H1 (cell line): Measurements from ENCODE around the gene HIVEP2. TPM values are rescaled to one million over a fixed set of nuclear protein-coding genes. Genes with fewer than 3 reads are reported as not detected.

Experiments used
- CTCF ChIA-PET: fragments of 300-600 bp; sonication (Branson Sonifier 250); formaldehyde crosslinking; loops from one replicate; lab custom pipeline; 2021; ENCODE audit not compliant: partially characterized antibody; lab: Charles Lee
- POLR2A ChIA-PET: fragments of 300-600 bp; sonication (Branson Sonifier 250); formaldehyde crosslinking; loops from one replicate; lab custom pipeline; 2021; ENCODE audit warnings: inconsistent platforms; ENCODE audit not compliant: partially characterized antibody; lab: Charles Lee
- DNase-seq, 2 experiments: peaks; one replicate each; pipeline versions ENCODE4 v3.0.0 to v3.0.0-alpha.2; 2010 to 2022; ENCODE audit warnings: low spot score in 2 of 2, low read depth in 1 of 2, mixed read lengths in 1 of 2
- FAIRE-seq: peaks from 2 replicates; lab custom pipeline; 2011; peaks lifted over from hg19 to GRCh38; lab: Jason Lieb, UNC
- H2AFZ ChIP-seq: 2 replicates; pipeline ENCODE4 v1.8.1; 2012; ENCODE audit warnings: low read length, inconsistent platforms
- H2AK5ac ChIP-seq: 2 replicates; pipeline ENCODE4 v1.6.1; 2013; ENCODE audit warnings: low read depth, low read length
- H2BK120ac ChIP-seq: replicated peaks from 2 replicates; pipeline ENCODE3; 2013; ENCODE audit warnings: low read depth, low read length, inconsistent platforms
- H2BK12ac ChIP-seq: 2 replicates; pipeline ENCODE4 v1.6.1; 2013; ENCODE audit warnings: low read depth, low read length
- H2BK15ac ChIP-seq: 2 replicates; pipeline ENCODE4 v1.6.1; 2013; ENCODE audit warnings: low read length
- H2BK20ac ChIP-seq: 2 replicates; pipeline ENCODE4 v1.6.1; 2013; ENCODE audit warnings: low read length
- H2BK5ac ChIP-seq: 2 replicates; pipeline ENCODE4 v1.6.1; 2013; ENCODE audit warnings: low read depth, low read length
- H3K14ac ChIP-seq: 2 replicates; pipeline ENCODE4 v1.6.1; 2013; ENCODE audit warnings: inconsistent platforms; ENCODE audit not compliant: insufficient read length
- H3K18ac ChIP-seq: 2 replicates; pipeline ENCODE4 v1.6.1; 2013; ENCODE audit warnings: low read length; ENCODE audit errors: extremely low read depth
- H3K23ac ChIP-seq: 2 replicates; pipeline ENCODE4 v1.6.1; 2013; ENCODE audit warnings: inconsistent platforms; ENCODE audit not compliant: insufficient read length
- H3K23me2 ChIP-seq: 2 replicates; pipeline ENCODE4 v1.6.1; 2013; ENCODE audit warnings: low read depth, low read length
- H3K27ac ChIP-seq: 2 replicates; pipeline ENCODE4 v1.6.1; 2011; ENCODE audit warnings: low read depth, low read length, inconsistent platforms
- H3K27me3 ChIP-seq, 4 experiments: replicated peaks in 1 of 4; 1 replicate in 1 of 4; 2 replicates in 3 of 4; pipeline versions ENCODE4 v1.6.1 to v1.8.1; 2011 to 2013; ENCODE audit warnings: low read length in 3 of 4, mild to moderate bottlenecking in 3 of 4, inconsistent platforms in 2 of 4, mixed read lengths in 2 of 4, moderate library complexity in 1 of 4; ENCODE audit not compliant: control insufficient read depth in 3 of 4, insufficient read depth in 3 of 4; ENCODE audit errors: extremely low read depth in 1 of 4
- H3K36me3 ChIP-seq, 4 experiments: 2 replicates each; pipeline versions ENCODE4 v1.6.1 to v1.8.1; 2011 to 2013; ENCODE audit warnings: mild to moderate bottlenecking in 4 of 4, low read length in 3 of 4, moderate library complexity in 2 of 4, control low read depth in 1 of 4, inconsistent platforms in 1 of 4; ENCODE audit not compliant: insufficient read depth in 4 of 4, control insufficient read depth in 2 of 4
- H3K4ac ChIP-seq: replicated peaks from 2 replicates; pipeline ENCODE3; 2013; ENCODE audit warnings: low read length, low read depth, mixed read lengths, inconsistent platforms; ENCODE audit not compliant: insufficient read length
- H3K4me1 ChIP-seq, 4 experiments: replicated peaks in 1 of 4; 1 replicate in 1 of 4; 2 replicates in 3 of 4; pipeline versions ENCODE4 v1.6.1 to v1.8.1; 2011 to 2013; ENCODE audit warnings: low read length in 3 of 4, inconsistent platforms in 2 of 4, mixed read lengths in 1 of 4; ENCODE audit not compliant: insufficient read depth in 4 of 4, control insufficient read depth in 3 of 4
- H3K4me2 ChIP-seq, 2 experiments: 2 replicates each; pipeline versions ENCODE4 v1.6.1 to v1.8.1; 2011 to 2013; ENCODE audit warnings: low read depth in 2 of 2, low read length in 2 of 2, control low read depth in 1 of 2, inconsistent platforms in 1 of 2, mild to moderate bottlenecking in 1 of 2; ENCODE audit not compliant: insufficient read depth in 1 of 2
- H3K4me3 ChIP-seq, 4 experiments: fragments of 200-600, 300-600 bp in 1 of 4; sonication (generic), shearing (Covaris generic), sonication (Bioruptor Twin) in 1 of 4; 2 replicates each; pipeline versions ENCODE4 v1.5.1 to v1.8.1; 2011 to 2016; ENCODE audit warnings: low read length in 4 of 4, low read depth in 3 of 4, control low read depth in 2 of 4, inconsistent platforms in 2 of 4, mild to moderate bottlenecking in 2 of 4, mixed read lengths in 1 of 4, moderate library complexity in 1 of 4; ENCODE audit not compliant: insufficient read depth in 2 of 4; ENCODE audit errors: extremely low read depth in 1 of 4
- H3K56ac ChIP-seq: replicated peaks from 2 replicates; pipeline ENCODE3; 2013; ENCODE audit warnings: low read depth, mild to moderate bottlenecking, mixed read lengths, low read length, inconsistent platforms; ENCODE audit not compliant: insufficient read length
- H3K79me1 ChIP-seq: 2 replicates; pipeline ENCODE4 v1.6.1; 2013; ENCODE audit warnings: low read depth, low read length, control low read depth
- H3K79me2 ChIP-seq, 2 experiments: 2 replicates each; pipeline versions ENCODE4 v1.6.1 to v1.8.1; 2012 to 2013; ENCODE audit warnings: low read length in 2 of 2, mild to moderate bottlenecking in 2 of 2, inconsistent platforms in 1 of 2; ENCODE audit not compliant: insufficient read depth in 2 of 2, control insufficient read depth in 1 of 2
- H3K9ac ChIP-seq, 4 experiments: replicated peaks in 1 of 4; 1 replicate in 1 of 4; 2 replicates in 3 of 4; pipeline versions ENCODE4 v1.6.1 to v1.8.1; 2011 to 2013; ENCODE audit warnings: low read depth in 3 of 4, low read length in 3 of 4, control low read depth in 2 of 4, mild to moderate bottlenecking in 2 of 4, moderate library complexity in 2 of 4, inconsistent platforms in 1 of 4; ENCODE audit errors: extremely low read depth in 1 of 4
- H3K9me3 ChIP-seq, 2 experiments: 2 replicates each; pipeline versions ENCODE4 v1.6.1 to v1.8.1; 2012 to 2013; ENCODE audit warnings: mild to moderate bottlenecking in 2 of 2, moderate library complexity in 2 of 2, control low read depth in 1 of 2, inconsistent platforms in 1 of 2, low read depth in 1 of 2, low read length in 1 of 2, mixed read lengths in 1 of 2; ENCODE audit not compliant: insufficient read depth in 2 of 2
- H4K20me1 ChIP-seq, 2 experiments: replicated peaks in 1 of 2; 2 replicates each; pipeline versions ENCODE3 to v1.8.1; 2011 to 2013; ENCODE audit warnings: inconsistent platforms in 2 of 2, low read length in 2 of 2, mild to moderate bottlenecking in 1 of 2; ENCODE audit not compliant: insufficient read depth in 2 of 2, control insufficient read depth in 1 of 2
- H4K5ac ChIP-seq: 2 replicates; pipeline ENCODE4 v1.6.1; 2013; ENCODE audit warnings: low read length, low read depth, mixed read lengths, inconsistent platforms; ENCODE audit not compliant: insufficient read length
- H4K8ac ChIP-seq: 2 replicates; pipeline ENCODE4 v1.8.0; 2013; ENCODE audit warnings: mild to moderate bottlenecking, moderate library complexity, low read length, inconsistent platforms; ENCODE audit not compliant: insufficient read depth; ENCODE audit errors: extremely low read depth
- H4K91ac ChIP-seq: replicated peaks from 2 replicates; pipeline ENCODE3; 2013; ENCODE audit warnings: low read length, mixed read lengths, inconsistent platforms; ENCODE audit not compliant: insufficient read length
- ASH2L ChIP-seq: fragments of 200-600, 300-600 bp; sonication (generic); IDR thresholded peaks from one replicate; pipeline ENCODE4 v1.7.1; 2017; ENCODE audit warnings: low read length
- CBX8 ChIP-seq: fragments of 300-800, 300-1000 bp; sonication (generic); IDR thresholded peaks from 2 replicates; pipeline ENCODE4 v1.7.1; 2016; ENCODE audit warnings: low read depth, low read length, borderline replicate concordance
- CHD1 ChIP-seq: IDR thresholded peaks from 2 replicates; pipeline ENCODE4 v1.6.1; 2012; ENCODE audit warnings: low read depth, low read length, improper control_type of control experiment
- POLR2A ChIP-seq, 2 experiments: IDR thresholded peaks; 1 replicate in 1 of 2; 2 replicates in 1 of 2; pipeline ENCODE4 v1.6.1; 2011; ENCODE audit warnings: low read depth in 2 of 2, low read length in 2 of 2, mild to moderate bottlenecking in 2 of 2; ENCODE audit errors: control extremely low read depth in 1 of 2
- POLR2AphosphoS5 ChIP-seq: IDR thresholded peaks from 2 replicates; pipeline ENCODE4 v1.6.1; 2011; ENCODE audit warnings: low read depth, low read length
- SIN3A ChIP-seq, 2 experiments: IDR thresholded peaks in 1 of 2; conservative IDR thresholded peaks in 1 of 2; 2 replicates each; pipeline ENCODE4 v1.6.1; 2011 to 2012; ENCODE audit warnings: low read length in 2 of 2, improper control_type of control experiment in 1 of 2, low read depth in 1 of 2, mild to moderate bottlenecking in 1 of 2
- TCF12 ChIP-seq: IDR thresholded peaks from 2 replicates; pipeline ENCODE4 v1.6.1; 2011; ENCODE audit warnings: low read depth, mild to moderate bottlenecking, low read length
- WGBS, 2 experiments: shearing (Covaris generic) in 1 of 2; methylation state at CpG; one replicate each; pipeline versions ENCODE4 v1.1.6 to v1.1.7; 2013 to 2015; ENCODE audit warnings: low lambda C conversion rate in 2 of 2, mixed read lengths in 2 of 2, inconsistent platforms in 1 of 2, low coverage in 1 of 2, missing lambda C conversion rate in 1 of 2; ENCODE audit not compliant: insufficient replicate concordance in 2 of 2, insufficient coverage in 1 of 2, insufficient read length in 1 of 2; ENCODE audit errors: extremely low coverage in 1 of 2, missing lambda C conversion rate in 1 of 2; 5-methylcytosine and 5-hydroxymethylcytosine counted together
- polyA plus RNA-seq, 7 experiments: library from polyadenylated mRNA; depleted of rRNA in 3 of 7; stranded (reverse) in 5 of 7; unstranded in 2 of 7; fragments of >200 nt in 5 of 7; fragments of 200-250 nt in 2 of 7; gene quantifications; 1 replicate in 5 of 7; 2 replicates in 1 of 7; 4 replicates in 1 of 7; pipeline versions ENCODE4 v1.2.1 to v1.2.3, GENCODE V29; 2011 to 2013; ENCODE audit warnings: missing spikeins in 2 of 7, mixed read lengths in 2 of 7
- total RNA-seq: library from RNA; stranded (reverse); fragmentation: NEBNext Ultra II Directional; extraction: Animal tissue kit (Norgen Biotek cat#: 25700); gene quantifications from 2 replicates; pipeline ENCODE4 v1.2.1, GENCODE V29; 2021

Gene HIVEP2
- total and polyA plus RNA-seq, 2 of the 8 experiments (the other 6 are each of a cell fraction or from before 2014, with no cell fraction given), result 2.2 to 6.1 TPM

GRCh38 chr6:142752348-142752747, 192.6 kb downstream of the HIVEP2 start:
- H3K56ac ChIP-seq, result no peak overlapping the region
- no peak overlapping the region for H3K9ac ChIP-seq
- no peak overlapping the region for H3K27ac ChIP-seq
- no peak overlapping the region for H2BK15ac ChIP-seq
- H4K5ac ChIP-seq, result no peak overlapping the region
- no peak for TF ChIP-seq TCF12
- TF ChIP-seq SIN3A (conservative IDR thresholded peaks at IDR 0.05 in 1 of 2, IDR thresholded peaks at IDR 0.05 in 1 of 2; ENCODE audit: low read depth in 1 of 2, low read length in 2 of 2), result no peak
- no peak for TF ChIP-seq CBX8
- TF ChIP-seq CHD1, result no peak
- TF ChIP-seq POLR2A (IDR thresholded peaks at IDR 0.05; ENCODE audit: control extremely low read depth in 1 of 2, low read depth in 2 of 2, low read length in 2 of 2), result no peak
- no peak for TF ChIP-seq POLR2AphosphoS5
- TF ChIP-seq ASH2L, result no peak
- TF ChIP-seq, all 59 proteins: peak for 0
- Histone ChIP-seq H3K4me2 (no peak overlapping the region), H3K4ac (no peak overlapping the region), H3K4me1 (no peaks in the 10 kb centered on the region; a peak in 1 of 7 replicates), H2BK12ac (no peak overlapping the region), H2AFZ (no peak overlapping the region), H2BK5ac (no peak overlapping the region), H3K23ac (no peak overlapping the region), H2AK5ac (no peak overlapping the region), H3K79me1 (no peaks in the 10 kb centered on the region), H3K23me2 (no peaks in the 10 kb centered on the region), H4K20me1 (peaks cover 0 to 1% of the 10 kb centered on the region in 2 experiments), H4K91ac (no peak overlapping the region), H3K14ac (no peak overlapping the region), H4K8ac (no peak overlapping the region), H2BK20ac (no peak overlapping the region), H3K9me3 (no peaks in the 10 kb centered on the region), H3K79me2 (no peaks in the 10 kb centered on the region), H3K4me3 (no peak overlapping the region), H3K27me3 (no peaks in the 10 kb centered on the region), H2BK120ac (no peak overlapping the region), H3K36me3 (peaks cover 0 to 7% (median 0%) of the 10 kb centered on the region in 4 experiments; a peak in 2 of 8 replicates), H3K18ac (no peak overlapping the region)
- DNase-seq (no peak), FAIRE-seq (no peak)
- WGBS, 2 experiments, result 93% methylated on average over 2 of the region's 2 CpGs; no CpG with 5 or more reads in 1 of the 2 experiments
- CTCF ChIA-PET, result interaction anchor here (0.6 to 2.0 kb wide), 3 partner anchors 10 to 1529 kb away, joined by 3 to 6 read pairs (median 4); no protein-coding TSS in a partner anchor
- POLR2A ChIA-PET, result no interaction called here
